GM15510 (cell line): ENCODE data around the gene TMOD4.

Source experiments
- POLR2A ChIP-seq: IDR thresholded peaks from 3 replicates; pipeline ENCODE4 v1.6.1; 2011; ENCODE audit warnings: borderline replicate concordance; ENCODE audit not compliant: insufficient read length; ENCODE audit errors: extremely low read depth

TMOD4 gene

DNA sequence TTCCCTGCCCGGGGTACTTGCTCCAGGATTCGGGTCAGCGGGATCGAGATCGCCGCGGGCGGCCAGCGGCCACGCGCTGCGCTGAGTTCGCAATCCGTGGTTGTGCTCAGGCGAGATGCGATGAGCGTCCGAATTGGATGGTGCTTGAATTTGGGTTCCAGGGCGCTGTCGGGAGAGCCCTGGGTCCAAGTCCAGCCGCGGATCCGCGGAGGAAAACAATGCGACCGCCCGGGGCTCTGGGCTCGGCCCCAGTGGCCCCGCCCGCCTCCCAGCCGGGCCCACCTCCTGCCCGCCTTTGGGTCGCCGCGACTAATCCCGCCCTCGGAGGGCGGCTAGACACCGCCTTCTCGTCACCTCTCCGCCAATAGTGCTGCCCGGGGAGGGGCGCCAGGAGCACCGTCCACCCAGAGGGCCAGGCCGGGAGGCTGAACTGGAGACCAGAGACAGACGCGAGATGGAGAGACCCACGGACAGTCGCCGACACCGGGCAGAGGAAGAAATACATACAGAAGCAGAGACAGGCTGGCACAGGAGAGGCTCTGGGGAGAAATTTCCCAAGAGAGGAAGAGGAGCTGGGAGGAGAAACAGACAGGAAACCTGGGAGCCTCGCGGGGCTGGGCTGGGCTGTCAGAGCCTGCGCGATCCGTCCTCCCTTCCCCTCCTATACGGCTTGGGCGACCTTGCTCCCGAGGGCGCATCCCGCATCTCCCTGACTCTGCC lies 29.2 kb downstream of the TMOD4 start, which contains the start of gene SEMA6C:
TSS of gene SEMA6C (minus strand) at position 220 of the 720 bp plus-strand sequence. CDS start 4,010 bp downstream, outside the sequence.
- TF ChIP-seq POLR2A, result peak; percentile 24

DNA sequence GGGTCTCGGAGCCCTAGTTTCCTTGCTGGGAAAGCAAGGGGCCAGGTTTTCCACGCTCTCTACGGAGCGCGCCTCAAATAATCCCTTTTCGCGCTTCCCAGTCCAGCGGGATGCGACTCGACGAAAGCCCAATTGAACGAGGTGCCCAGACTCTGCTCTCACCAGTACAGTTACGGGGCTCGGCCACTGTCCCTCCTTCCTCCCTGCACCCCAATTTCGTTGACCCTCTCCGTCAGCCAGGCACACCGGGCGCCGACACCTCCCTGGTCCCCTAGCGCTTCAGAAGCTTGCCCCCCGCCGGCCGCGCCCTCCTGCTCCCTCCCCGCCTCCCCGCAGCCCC lies 29.7 kb downstream of the TMOD4 start:
- TF ChIP-seq POLR2A, result no peak

DNA sequence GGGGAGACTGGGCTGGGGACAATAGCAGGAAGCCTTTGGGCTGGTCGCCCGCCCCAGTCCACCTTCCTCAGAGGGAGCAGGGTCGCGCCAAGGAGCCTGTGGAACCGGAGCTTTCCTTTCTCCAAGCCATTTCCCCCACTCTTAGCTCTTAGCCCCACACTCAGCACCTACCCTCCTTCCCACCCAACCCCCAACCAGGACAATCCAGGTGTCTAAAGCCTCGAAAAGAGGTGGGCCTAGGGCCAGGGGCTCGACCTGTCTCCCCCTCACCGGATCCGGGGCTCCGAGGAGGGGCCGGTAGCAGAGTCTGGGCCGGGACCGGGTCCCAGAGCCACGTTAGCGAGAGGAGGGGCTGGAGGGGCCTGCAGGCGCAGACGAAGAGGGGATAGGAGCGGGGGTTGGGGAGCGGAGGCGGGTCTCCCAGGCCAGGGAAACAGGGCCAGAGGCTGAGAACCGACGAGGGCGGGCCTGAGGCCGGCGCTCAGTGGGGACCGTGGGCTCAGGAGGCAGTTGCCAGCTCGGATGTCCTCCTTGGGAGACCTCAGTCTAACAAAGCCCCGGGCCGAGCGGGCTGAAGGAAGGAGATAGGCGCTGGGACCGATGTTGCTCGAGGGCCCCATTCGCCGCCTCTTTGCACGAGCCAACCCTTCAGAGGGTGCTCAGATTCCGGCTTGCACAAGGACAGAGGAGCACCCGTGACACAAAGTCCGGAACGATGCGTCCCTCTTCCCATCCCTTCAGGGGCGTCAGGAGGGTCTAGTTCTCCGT lies 30.3 kb downstream of the TMOD4 start:
- TF ChIP-seq POLR2A, result no peak

DNA sequence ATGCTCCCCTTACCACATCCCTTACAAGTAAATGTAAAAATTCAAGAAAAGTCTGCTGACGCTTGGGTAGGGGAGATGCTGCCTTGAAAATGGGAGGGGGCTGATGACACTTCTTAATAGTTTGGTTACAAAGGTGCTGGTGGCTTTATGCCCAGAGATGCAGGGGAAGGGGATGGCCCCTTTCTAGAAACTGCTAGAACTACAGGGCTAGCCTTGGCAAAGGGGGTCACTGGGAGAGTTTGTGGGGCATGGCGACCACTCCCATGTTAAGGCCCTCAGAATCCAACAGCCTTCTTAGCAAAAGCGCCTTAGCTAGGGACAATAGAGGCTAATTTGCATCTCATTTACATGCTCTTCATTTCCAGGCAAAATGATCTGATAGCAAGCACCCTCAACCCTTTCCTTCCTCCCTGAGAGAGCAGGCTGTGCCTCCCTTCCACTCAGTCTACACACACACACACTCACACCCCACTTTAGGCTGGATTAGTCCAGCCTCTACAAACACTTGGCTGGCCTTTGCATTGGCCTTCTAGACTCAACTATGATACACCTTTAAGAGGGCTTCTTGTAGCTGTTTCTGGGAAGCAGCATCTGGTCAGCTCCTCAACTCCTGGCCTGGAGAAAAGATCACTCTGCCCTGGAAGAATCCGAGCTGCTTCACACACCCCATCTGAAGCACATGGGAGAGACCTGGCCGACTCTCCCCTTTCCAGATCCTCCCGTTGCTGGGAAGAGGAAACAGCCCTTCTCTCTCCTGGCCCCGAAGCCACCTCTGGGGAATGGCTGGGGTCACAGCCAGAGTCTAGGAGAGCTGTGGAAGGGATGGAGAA lies 31.1 kb downstream of the TMOD4 start:
- TF ChIP-seq POLR2A, result no peak

DNA sequence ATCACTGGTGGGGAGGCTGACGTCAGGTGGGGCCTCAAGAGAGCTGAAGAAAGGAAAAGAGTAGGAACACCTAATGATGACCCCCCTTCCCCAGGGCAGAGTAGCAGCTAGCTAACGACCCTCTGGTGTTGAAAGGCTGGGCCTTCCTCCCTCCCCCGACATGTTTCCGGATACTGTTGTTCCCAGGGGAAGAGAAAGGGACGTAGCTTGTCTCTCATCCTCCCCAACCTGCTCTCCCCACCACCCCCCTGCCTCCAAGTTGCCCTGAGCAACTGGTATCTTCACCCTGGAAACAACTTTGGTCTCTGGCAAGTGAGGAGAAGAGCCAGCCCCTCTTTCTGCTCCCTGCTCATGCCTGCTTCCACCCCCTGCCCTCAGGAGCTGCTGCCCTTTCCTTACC lies 31.8 kb downstream of the TMOD4 start:
- no peak for TF ChIP-seq POLR2A

DNA sequence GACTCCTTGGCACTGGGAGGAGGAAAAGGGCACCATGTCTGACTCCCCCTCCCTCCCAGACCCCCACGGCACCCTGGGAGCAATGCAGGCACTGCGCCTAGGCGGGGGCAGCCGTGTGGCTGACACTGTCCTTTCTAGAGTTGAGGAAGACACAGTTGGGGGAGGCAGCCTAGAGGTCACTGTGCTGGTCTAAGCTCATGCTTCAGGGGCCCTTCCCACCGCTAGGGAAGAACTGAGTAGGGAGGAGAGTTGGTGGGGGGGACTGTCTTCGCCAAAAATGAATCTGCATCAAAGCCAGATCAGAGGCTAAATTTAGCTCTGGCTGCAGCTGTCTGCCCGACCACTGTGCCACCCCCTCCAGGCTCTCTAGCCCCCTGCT lies 32.7 kb downstream of the TMOD4 start:
- no peak for TF ChIP-seq POLR2A

DNA sequence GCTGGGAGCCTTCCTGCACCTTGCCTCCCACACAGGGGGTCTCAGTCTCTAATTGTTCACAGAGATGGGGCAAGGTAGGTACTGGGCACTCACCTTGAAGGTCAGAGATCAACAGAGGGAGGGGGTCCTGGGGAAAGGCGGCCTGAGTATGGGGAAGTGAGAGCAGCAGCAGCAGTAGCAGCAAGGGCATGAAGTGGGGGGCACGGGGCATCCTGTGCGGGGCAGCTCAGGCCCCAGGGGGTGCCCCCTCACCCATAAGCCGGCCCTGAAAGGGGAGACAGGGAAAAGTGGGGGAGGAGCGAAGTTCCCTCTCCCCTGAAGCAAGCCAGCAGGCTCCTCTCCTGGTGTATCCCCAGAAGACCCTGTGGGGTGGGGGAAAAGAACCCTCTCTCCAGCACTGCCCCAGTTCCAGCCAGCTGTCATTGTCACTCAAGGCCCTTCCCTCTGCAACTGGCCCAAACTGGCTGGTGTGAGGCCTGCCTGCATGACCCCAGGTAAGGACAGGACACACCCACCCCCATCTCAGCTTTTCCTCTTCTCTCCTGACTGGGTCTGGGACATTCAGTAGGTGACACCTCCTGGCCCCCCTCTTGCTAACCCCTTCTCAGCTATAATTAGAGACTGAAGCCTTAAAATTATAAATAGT lies 33.2 kb downstream of the TMOD4 start:
- no peak for TF ChIP-seq POLR2A

DNA sequence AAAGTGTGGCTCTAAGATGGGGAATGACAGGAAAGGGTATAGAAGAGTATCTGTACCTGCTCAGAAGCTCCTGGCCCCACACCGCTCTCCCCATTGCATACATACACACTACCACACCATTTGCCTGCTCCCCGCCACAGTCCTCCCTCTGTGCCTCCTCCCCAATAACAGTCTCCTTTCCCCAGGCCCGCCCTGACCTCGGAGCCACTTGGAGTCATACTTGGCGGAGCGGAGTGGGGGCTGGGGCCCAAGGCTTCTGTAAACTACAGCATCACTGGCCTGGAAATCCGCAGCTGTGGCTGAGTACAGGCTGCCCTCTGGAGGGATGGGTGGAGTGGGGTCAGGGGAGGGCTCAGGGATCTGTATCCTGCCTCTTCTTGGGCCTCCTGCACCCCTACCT lies 38.0 kb downstream of the TMOD4 start:
- no peak for TF ChIP-seq POLR2A

DNA sequence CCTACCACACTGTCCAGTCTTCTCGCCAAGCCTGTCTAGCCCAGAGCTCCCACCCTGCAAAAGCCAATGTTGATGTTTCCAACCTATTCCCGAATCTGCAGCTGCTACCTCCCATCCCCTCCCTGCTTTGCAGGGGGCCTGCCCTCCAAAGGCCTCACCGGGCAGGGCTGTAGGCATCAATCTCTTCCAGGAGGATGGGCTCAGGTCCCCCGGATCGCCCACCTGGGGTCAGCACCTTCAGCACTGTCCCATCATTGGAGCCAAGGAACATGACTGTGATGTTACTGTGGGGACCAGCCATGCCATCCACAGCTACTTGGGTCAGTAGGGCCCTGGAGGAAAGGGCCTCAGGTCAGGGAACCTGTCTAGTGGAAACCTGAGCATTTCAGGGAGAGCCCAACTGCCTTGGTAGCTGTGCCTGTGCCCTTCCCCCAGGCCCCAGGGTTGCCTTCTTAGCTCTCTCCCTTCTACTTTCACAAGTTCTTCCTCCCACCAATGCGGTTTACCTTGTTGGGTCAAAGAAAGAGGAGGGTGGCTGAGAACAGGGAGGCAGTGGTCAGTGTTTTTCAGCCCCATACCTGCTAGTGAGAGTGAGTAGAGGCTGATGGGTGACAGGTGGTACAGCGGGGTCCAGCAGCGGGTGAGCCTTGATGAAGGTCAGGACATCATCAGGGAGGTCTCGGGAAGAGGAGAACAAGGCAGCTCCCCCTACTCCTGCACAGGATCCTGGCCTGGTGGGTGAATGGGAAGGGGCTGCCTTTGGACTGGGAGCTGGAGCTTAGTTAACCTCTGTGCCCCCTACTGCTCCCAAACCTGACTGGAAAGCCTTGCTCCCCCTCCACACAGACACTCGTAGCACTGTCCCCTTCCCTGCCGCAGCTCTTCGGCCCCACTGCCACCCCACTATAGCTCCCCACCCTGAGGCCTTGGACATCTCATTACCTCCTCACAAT lies 40.1 kb downstream of the TMOD4 start:
- no peak for TF ChIP-seq POLR2A

DNA sequence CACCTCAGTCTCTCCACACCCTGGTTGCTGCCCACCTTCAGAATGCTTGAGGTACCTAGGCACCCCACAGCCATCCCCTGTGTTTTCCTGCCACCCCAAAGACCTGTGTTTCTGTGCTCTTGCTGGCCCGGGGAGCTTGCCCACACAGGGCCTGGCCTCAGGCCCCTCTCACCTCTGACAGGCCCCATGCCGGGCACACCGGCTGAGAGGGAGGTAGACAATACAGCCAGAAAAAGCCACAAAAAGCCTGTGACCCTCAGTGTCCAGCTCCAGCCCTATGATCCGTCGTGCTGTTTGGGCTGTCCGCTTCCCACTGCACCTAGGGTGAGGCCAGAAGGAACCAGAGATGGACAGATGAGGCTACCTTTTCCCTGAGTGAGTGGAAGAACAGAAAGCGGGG lies 40.8 kb downstream of the TMOD4 start:
- TF ChIP-seq POLR2A, result no peak

DNA sequence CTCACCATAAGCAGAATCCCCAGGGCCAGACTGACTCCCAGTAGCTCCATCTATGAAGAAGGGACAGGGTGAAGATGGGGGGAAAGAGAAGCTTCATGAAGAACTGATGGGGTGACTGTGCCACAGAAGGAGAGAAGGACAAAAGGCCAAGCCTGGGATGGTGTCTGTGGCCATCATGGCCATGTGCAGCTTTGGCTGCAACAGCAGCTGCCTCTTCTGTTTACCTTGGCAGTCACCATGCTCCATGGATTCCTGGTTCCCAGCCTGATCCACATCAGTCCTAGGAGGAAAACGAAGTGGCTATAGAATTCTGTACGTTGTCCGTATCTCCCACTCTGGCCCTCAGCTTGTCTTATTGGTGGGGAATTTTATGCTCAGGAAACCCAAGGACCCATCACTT lies 41.4 kb downstream of the TMOD4 start:
- TF ChIP-seq POLR2A, result no peak

DNA sequence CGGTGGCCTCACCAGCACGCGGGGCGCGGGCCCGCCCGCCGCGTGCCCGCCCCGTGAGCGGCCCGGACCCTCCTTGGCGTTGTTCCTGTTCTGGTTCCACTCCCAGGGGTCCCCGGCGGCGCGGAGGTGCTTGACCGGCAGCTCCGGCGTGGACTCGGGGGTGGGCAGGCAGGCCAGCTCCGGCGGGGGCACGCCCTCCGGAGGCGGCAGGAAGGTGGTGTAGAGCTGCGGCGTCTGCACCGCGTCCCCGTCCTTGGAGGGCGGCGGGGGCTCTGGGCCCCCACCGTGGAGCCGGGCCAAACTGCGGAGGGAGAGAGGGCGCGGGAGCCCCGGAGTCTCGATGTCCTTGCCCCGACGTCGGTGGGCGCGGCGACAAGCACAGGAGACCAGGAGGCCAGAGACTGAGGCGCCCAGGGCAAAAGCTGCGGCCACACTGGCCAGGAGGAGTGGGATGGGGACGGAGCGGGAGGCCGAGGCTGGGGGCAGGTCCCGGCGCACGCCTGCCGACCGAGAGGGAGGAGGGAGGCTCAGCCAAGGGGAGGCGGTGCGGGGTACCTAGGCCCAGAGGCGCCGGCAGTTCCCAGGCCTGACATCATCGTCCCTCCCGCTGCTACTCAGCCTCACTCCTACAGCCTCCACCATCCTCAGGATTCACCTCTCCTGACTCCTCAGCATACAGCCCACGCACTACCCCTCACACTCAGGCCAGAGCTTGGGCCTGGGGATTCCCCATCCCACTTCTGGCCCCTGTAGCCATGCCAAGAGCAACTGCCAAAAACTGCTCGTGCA lies 42.6 kb downstream of the TMOD4 start:
- TF ChIP-seq POLR2A, result no peak
